BE2C (cell line): ENCODE data around the gene FAM156A.
"Not testable (repeated sequence)": the region's sequence is repeated elsewhere in the genome, so short reads cannot be mapped to it uniquely, and the experiment has no call there.

ENCODE experiments used
- DNase-seq: peaks from one replicate; pipeline ENCODE4 v3.0.0-alpha.2; 2020
- H3K27me3 ChIP-seq: fragments of 250-450 bp; sonication (Bioruptor Pico); 2 replicates; pipeline ENCODE4 v1.5.1; 2020; ENCODE audit warnings: mild to moderate bottlenecking
- H3K36me3 ChIP-seq: fragments of 250-450 bp; sonication (Bioruptor Pico); 2 replicates; pipeline ENCODE4 v1.5.1; 2020; ENCODE audit warnings: mild to moderate bottlenecking
- H3K4me1 ChIP-seq: fragments of 250-450 bp; sonication (Bioruptor Pico); 2 replicates; pipeline ENCODE4 v1.5.1; 2020
- H3K4me3 ChIP-seq: 2 replicates; pipeline ENCODE4 v1.5.1; 2011; ENCODE audit warnings: low read depth, low read length
- H3K9me3 ChIP-seq: fragments of 250-450 bp; sonication (Bioruptor Pico); 2 replicates; pipeline ENCODE4 v1.5.1; 2020
- TF ChIP-seq, protein P1 (sequence below): IDR thresholded peaks from 2 replicates; pipeline ENCODE4 v1.5.1; 2012; ENCODE audit warnings: mild to moderate bottlenecking, low read depth, low read length

FAM156A gene

DNA sequence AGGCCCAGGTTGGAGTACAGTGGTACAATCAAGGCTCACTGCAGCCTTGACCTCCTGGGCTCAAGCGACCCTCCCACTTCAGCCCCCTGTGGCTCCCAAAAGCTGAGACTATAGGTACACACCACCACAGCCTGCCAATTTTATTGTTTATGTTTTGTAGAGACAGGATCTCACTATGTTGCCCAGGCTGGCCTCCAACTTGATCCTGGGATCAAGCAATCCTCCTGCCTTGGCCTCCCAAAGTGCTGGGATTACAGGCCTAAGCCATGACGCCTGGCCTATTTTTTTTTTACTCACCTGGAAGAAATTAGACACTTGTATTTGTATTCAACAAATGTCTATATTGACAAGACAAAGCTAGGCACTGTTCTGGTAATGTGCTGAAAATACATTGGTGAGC lies 25.1 kb downstream of the FAM156A start:
- no peaks in the 10 kb centered on the region for H3K27me3 ChIP-seq
- no peak for DNase-seq
- TF ChIP-seq, protein P1, sequence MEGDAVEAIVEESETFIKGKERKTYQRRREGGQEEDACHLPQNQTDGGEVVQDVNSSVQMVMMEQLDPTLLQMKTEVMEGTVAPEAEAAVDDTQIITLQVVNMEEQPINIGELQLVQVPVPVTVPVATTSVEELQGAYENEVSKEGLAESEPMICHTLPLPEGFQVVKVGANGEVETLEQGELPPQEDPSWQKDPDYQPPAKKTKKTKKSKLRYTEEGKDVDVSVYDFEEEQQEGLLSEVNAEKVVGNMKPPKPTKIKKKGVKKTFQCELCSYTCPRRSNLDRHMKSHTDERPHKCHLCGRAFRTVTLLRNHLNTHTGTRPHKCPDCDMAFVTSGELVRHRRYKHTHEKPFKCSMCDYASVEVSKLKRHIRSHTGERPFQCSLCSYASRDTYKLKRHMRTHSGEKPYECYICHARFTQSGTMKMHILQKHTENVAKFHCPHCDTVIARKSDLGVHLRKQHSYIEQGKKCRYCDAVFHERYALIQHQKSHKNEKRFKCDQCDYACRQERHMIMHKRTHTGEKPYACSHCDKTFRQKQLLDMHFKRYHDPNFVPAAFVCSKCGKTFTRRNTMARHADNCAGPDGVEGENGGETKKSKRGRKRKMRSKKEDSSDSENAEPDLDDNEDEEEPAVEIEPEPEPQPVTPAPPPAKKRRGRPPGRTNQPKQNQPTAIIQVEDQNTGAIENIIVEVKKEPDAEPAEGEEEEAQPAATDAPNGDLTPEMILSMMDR = no peak
- no peaks in the 10 kb centered on the region for H3K9me3 ChIP-seq
- H3K4me3 ChIP-seq = no peak overlapping the region
- no peaks in the 10 kb centered on the region for H3K36me3 ChIP-seq
- H3K4me1 ChIP-seq = no peaks in the 10 kb centered on the region

DNA sequence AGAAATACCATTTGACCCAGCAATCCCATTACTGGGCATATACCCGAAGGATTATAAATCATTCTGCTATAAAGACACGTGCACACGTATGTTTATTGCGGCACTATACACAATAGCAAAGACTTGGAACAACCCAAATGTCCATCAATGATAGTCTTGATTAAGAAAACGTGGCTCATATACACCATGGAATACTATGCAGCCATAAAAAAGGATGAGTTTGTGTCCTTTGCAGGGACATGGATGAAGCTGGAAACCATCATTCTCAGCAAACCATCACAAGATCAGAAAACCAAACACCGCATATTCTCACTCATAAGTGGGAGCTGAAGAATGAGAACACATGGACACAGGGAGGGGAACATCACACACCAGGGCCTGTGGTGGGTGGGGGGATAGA lies 28.1 kb downstream of the FAM156A start:
- H3K36me3 ChIP-seq, DNase-seq, H3K4me1 ChIP-seq, H3K27me3 ChIP-seq, H3K9me3 ChIP-seq, H3K4me3 ChIP-seq: not testable (repeated sequence)

DNA sequence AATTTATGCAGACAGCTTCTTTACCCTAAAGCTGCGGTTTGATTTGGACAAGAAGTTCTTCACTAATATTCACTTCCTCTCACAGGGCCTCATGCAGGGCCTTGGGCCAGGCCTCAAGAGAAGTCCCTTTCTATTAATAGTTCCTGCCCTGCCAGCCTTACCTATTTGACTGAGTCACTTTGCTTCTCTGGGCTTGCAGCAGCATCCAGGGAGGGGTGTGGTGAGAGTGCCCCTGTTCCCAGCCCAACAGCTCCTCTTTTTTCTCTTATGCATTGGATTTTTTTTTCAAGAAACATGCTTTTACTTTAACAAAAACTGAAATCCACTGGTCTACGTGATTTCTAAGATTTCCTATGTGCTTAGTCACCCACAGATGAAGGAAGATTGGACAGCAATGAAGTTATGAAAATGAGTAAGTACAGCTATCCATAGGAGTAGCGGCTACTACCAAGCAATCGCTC lies 34.5 kb downstream of the FAM156A start:
- TF ChIP-seq, protein P1 = no peak
- H3K27me3 ChIP-seq = no peaks in the 10 kb centered on the region
- H3K4me1 ChIP-seq = no peaks in the 10 kb centered on the region
- H3K4me3 ChIP-seq = no peak overlapping the region
- DNase-seq = no peak
- H3K9me3 ChIP-seq = no peaks in the 10 kb centered on the region
- no peaks in the 10 kb centered on the region for H3K36me3 ChIP-seq

DNA sequence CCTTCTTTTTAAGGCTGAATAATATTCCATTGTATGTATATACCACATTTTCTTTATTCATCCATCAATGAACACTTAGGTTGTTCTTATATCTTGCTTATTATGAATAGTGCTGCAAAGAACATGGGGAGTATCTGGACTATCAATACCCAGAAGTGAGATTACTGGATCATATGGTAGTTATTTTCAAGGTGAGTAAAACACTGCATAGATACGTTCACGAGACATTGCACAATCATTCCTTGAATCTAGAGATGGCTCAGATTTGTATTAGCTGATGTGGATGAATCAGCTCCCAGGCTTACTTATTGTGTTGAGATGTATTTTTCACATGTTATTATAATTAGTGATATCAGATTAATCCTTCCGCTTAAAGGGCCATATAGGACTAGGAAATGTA lies 43.6 kb downstream of the FAM156A start:
- not testable (repeated sequence) for H3K4me3 ChIP-seq, DNase-seq, H3K4me1 ChIP-seq, H3K9me3 ChIP-seq, H3K36me3 ChIP-seq, H3K27me3 ChIP-seq

DNA sequence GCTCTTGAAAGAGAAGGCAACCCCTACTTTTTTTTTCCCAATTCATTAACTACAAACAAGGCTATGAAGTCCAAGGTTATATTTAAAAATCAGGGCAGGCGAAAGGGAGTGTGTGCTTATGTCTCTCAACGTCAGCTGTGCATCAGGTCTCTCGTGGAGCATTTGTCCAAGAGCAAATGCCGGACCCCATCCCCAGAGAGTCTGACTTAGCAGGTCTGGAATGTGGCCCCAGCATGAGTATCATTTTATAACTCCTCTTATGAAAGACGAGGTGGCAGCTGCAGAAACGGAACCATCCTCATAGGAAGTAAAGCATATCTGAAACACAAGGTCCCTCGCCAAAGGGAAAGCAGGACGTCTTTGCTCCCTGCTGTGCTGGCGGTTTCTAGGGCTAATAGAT lies 44.6 kb downstream of the FAM156A start:
- H3K36me3 ChIP-seq, H3K4me3 ChIP-seq, H3K4me1 ChIP-seq, DNase-seq, H3K9me3 ChIP-seq, H3K27me3 ChIP-seq: not testable (repeated sequence)

DNA sequence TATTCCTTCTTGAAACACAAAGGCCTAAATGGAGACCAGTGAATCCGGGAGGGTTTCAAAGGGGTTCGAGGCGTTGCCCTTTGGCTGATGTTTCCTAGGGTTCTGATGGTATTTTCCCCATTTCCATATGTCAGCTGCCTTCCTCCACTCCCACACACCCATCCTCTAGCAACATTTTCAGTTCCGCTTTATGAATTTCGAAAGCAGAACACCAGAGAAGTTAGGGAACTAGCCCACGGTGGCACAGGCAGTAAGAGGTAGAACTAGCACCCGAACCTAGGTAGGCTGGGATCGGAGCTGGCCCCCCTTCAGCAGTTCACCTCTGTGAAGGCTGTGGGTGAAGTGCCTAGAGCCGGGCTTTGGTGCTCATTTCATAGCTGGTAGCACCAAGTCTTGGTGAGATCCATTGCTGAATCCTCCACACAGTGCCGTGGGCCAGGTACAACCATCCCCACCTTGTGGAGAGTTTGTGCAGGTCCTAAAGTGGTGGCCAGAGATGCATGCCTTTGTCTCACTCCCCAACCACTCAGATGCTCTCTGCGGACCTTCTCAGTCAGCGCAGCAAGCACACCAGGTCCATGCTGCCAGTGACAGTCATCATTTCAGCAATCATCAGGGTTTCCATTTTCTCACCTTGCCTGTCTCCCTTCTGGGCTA lies 48.9 kb downstream of the FAM156A start:
- H3K4me1 ChIP-seq, H3K27me3 ChIP-seq, H3K4me3 ChIP-seq, H3K36me3 ChIP-seq, DNase-seq, H3K9me3 ChIP-seq: not testable (repeated sequence)

DNA sequence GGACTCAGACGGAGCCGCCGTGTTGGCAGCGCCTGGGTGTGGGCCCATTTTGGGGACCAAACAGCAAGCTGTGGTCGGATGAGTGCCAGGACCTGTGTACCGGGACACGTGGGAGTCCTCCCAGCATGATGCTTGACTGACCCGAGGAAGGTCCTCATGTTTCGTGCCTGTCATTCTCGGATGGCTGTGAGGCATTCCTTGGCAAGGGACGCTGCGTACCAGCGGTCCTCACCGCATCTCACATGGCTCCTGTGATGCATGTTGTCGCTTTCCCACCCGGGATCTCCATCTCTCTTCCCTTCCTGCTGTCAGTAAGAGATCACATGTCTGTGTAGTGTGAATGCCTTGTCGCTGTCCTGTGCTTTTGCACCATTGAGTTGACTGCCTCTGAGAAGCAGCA lies 50.4 kb downstream of the FAM156A start:
- not testable (repeated sequence) for H3K4me3 ChIP-seq, H3K36me3 ChIP-seq, H3K4me1 ChIP-seq, DNase-seq, H3K27me3 ChIP-seq, H3K9me3 ChIP-seq

DNA sequence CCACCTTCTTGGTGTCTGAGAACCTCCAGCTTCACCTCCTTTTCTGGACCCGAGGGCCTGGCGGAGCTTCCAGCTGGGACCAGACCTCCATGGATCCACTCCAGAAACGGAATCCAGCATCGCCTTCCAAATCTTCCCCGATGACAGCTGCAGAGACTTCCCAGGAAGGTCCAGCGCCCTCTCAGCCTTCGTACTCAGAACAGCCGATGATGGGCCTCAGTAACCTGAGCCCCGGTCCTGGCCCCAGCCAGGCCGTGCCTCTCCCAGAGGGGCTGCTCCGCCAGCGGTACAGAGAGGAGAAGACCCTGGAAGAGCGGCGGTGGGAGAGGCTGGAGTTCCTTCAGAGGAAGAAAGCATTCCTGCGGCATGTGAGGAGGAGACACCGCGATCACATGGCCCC lies 51.2 kb downstream of the FAM156A start:
- H3K27me3 ChIP-seq, H3K36me3 ChIP-seq, H3K9me3 ChIP-seq, H3K4me1 ChIP-seq, H3K4me3 ChIP-seq, DNase-seq: not testable (repeated sequence)

DNA sequence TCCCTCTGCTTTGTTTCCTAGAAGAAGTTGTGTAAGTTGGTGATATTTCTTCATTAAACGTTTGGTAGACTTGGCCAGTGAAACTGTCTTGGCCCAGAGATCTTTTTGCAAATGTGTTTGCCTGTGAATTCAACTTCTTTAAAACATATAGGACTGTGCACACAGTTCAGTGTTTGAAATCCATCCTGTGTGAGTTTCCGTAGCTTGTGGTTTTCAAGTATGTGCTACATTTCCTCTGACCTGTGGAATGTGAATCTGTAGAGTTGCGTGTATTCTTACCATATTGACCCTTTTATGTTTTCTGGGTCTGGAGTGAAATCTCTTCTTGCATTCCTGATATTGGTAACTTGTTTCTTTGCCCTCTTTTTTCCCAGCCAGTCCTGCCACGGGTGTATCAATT lies 52.2 kb downstream of the FAM156A start:
- not testable (repeated sequence) for H3K4me1 ChIP-seq, H3K36me3 ChIP-seq, H3K9me3 ChIP-seq, DNase-seq, H3K4me3 ChIP-seq, H3K27me3 ChIP-seq

DNA sequence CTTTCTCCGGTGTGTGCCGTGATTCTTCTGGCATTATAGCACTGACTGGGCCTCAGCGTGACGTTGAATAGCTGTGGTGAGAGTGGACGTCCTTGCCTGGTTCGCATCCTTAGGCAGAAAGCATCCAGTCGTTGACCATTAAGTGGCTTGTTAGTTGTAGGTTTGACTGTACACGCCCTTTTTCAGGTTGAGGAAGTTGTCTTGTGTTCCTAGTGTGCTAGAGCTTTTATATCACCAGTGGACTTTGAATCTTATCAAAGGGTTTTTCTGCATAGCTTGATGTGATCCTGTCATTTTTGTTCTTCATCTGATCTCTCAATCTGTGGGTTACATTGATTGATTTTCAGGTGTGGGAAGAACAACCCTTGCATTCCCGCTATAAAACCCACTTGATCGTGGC lies 52.8 kb downstream of the FAM156A start:
- H3K27me3 ChIP-seq, H3K4me1 ChIP-seq, H3K36me3 ChIP-seq, DNase-seq, H3K9me3 ChIP-seq, H3K4me3 ChIP-seq: not testable (repeated sequence)
